SKM-1 treated with dmso at 0.1 percent for 144 hours (cell line): ENCODE measurements around the gene TMEM174.

ENCODE experiments used
- DNase-seq: peaks from one replicate; lab custom pipeline; 2025; ENCODE audit not compliant: unreplicated experiment; lab: John Stamatoyannopoulos, UW

TMEM174 gene

GRCh38 chr5:73152411-73153388 is 20.3 kb upstream of the TMEM174 start:
- DNase-seq = no peak

DNA sequence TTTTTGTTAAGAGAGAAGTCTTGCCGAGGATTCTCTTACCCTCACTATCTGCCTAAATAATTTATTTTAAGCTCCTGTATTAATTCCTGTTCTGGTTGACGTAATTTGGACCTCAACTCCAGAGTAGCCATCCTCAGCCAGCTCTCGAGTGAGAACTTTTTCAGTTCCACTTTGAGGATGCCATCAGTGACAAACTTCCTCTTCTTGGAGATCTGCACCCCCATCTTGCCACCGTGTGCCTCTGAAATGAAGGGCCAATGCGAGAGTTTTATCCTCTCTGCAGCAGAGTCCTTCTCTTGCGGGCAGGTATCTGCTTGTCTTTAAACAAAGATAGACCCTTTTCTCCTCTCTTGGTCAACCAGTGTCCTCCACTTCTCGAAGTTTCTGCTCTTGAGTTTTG is 19.5 kb upstream of the TMEM174 start:
- no peak for DNase-seq

- no peak for DNase-seq
Observed at GRCh38 chr5:73154208-73155006, 18.6 kb upstream of the TMEM174 start.

DNA sequence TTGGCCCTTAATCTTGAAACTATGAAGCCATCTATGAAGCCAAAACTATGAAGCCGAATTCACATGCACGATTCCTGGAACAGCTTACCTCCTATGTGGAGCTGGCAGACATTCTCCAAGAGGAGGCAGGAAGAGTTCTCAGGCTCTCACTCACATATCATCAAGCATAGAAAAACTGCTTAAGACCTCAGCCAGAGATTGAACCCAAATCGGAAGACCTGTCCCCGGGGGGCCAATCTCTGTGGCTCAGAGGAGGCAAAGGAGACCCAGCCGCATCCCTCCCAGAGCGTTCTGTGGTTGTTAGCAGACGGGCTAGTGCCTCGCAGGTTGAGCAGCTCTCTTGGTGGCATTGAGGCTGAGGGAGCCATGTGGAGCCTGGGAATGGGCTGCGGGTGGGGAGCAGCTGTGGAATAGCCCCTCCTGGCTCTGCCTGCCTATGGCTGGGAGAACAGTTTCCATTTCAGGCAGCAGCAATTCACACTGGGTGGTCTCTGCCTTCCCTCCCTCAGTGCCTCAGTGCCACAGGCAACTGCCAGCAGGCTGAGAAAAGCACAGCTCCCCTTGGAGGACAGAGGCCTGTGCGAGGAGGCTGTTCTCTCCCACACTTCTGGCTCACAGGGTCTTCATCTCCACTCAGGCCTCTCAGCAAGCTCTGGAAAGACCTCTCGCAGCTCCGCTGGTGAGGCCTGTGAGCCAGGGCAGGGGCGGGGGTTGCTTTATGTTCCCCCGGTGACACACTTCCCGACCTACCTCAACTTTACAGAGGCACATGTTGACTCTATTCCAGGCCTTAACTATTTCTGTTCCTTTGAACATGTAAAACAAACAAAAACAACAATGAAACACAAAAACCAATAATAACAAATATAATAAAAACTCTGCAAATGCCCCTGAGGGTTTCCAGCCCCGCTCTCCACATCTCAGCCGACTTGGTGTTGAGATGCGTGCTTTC is 17.4 kb upstream of the TMEM174 start:
- no peak for DNase-seq

- no peak for DNase-seq
Observed at GRCh38 chr5:73157414-73158303, 15.3 kb upstream of the TMEM174 start.

DNA sequence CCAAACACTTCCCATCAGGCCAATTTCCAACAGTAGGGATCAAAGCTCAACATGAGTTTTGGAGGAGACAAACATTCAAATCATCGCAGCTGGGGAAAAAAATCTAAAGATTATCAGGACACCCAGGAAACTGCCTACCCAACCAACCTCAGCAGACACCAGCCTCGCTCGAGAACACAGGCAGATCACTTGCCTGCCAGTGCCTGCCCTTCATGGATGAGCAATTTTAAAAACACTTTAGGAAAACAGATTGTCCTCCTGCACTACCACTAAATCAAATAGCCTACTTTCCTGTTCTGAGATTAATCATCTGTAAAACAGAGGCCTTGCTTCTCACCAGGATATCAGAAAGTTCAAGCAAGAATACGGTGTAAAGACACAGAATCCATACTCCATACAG is 14.7 kb upstream of the TMEM174 start:
- no peak for DNase-seq

GRCh38 chr5:73160239-73160671 is 12.7 kb upstream of the TMEM174 start:
- no peak for DNase-seq

GRCh38 chr5:73170522-73170921 is 2.5 kb upstream of the TMEM174 start:
- DNase-seq = peak; percentile 8

DNA sequence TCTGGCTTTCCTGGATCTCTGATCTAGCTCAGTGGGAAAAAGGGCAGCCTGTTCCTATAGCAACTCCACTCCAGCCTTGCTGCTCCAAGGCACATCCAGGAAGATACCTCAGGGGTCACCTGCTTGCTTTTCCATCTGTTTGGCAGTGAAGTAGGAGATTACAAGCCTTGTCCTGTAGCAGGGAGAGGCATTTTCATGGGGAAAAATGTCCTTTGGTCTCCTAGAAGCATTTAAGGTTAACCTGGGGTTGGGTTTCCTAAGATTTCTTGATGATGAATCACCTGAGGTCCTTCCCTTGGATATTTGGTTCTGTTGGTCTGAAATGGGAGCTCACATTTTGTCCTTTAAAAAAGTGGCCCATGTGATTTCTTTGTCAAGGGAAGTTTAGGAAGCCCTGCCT is 1.5 kb upstream of the TMEM174 start:
- no peak for DNase-seq

DNA sequence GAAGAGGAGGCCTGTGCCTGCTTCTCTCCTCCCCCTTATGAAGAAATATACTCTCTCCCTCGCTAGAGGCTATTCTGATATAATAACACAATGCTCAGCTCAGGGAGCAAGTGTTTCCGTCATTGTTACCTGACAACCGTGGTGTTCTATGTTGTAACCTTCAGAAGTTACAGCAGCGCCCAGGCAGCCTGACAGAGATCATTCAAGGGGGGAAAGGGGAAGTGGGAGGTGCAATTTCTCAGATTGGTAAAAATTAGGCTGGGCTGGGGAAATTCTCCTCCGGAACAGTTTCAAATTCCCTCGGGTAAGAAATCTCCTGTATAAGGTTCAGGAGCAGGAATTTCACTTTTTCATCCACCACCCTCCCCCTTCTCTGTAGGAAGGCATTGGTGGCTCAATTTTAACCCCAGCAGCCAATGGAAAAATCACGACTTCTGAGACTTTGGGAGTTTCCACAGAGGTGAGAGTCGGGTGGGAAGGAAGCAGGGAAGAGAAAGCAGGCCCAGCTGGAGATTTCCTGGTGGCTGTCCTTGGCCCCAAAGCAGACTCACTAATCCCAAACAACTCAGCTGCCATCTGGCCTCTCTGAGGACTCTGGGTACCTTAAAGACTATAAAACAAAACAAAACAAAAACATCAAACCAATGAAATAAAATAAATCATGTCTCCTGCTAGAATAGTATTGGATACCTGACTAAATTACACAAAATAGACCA is 1.3 kb downstream of the TMEM174 start:
- no peak for DNase-seq

DNA sequence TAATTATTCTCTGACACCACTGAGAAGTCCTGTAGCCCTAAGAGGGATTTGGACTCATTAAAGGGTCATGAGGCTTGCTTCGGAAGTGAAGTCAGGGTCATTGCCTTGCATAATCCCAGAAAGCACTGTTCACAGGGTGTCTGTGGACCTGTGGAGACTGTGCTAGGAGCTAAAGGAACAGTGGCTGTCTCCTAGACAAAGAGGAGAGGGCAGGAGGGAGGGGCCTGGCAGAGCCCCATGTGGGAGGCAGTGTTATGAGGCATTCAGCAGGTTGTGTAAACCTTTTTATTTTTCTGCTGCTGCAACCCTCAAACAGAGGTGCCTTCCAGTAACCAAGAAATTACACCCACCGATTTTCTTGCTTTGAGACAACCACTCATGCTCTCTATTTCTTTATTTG is 3.3 kb downstream of the TMEM174 start:
- no peak for DNase-seq

DNA sequence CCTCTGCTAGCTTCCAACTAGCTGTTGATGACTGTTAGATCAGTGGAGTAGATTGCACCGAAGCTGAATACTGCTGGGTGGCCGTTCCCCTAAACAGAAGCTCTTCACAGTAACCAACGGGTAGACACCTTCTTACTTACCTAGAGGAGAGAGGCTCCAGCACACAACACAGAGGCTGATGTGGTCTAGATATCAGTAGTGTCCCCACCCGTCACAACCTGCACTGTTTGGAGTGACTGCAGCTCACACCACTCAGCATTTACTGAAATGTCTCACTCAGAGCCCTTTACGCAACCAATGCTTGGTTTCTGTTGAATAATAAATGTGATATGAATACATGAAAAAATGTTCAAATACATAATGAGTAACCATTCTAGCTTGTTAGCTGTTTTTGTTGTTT is 5.3 kb downstream of the TMEM174 start:
- no peak for DNase-seq

DNA sequence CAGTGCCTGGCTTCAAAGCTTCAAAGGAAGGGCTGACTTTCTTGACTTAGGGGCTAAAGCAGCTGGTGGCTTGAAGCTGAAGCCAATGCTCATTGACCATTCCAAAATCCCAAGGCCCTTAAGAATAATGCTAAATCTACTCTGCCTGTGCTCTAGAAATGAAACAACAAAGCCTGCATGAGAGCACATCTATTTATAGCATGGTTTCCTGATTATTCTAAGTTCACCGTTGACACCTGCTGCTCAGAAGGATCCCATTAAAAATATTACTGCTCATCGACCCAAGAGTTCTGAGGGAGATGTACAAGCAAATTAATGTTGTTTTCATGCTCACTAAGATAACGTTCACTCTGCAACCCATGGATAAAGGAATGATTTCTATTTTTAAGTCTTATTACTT is 6.7 kb downstream of the TMEM174 start:
- DNase-seq = no peak

- DNase-seq = no peak
Observed at GRCh38 chr5:73180566-73180965, 7.6 kb downstream of the TMEM174 start.

GRCh38 chr5:73182307-73182706 is 9.3 kb downstream of the TMEM174 start:
- DNase-seq = no peak

DNA sequence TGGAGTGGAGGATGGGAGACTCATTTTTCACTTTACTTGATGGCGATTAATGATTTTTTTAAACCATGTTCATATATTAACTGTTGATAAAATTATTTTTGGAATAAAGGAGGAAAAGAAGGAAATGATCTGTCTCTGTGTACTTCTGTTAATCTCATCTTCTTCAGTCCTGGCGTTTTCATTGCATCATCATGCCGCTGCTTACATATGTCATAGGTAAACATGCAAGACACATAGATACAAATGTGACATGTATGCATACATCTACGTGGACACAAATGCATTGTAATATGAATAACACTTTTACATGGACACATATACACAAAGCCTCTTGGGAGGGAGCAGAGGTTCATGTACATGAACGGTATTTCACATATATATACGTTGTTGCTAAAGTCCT is 10.0 kb downstream of the TMEM174 start:
- DNase-seq = no peak

DNA sequence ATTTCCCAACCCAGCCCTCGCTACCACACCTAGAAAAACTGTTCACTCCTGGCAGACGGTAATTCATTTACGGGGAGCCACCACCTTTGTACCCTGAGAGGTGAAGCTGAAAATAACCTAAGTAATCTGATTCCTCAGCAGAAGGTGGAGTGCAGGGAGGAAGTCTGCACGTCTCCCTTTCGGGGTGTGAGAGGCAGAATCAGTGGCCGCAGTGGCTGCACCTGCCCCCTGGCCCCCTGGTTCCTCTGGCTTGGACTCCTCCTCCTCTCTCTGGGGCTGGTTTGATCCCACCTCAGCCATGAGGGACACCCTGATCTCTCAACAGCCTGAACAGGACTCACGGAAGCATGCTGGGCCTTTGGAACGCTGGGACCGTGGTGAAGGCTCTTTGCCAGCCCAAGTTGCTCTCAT is 10.5 kb downstream of the TMEM174 start:
- DNase-seq = no peak

- no peak for DNase-seq
Observed at GRCh38 chr5:73186976-73187375, 14.0 kb downstream of the TMEM174 start.
